ENCODE results near the gene TTPAL. TPM values are rescaled to one million over a fixed set of nuclear protein-coding genes. Genes with fewer than 3 reads are reported as not detected.
A peak's percentile ranks its signal among the peaks of the same experiment; 100 is the strongest.

TTPAL gene
- total RNA-seq, result 16.0 TPM

GRCh38 chr20:44475694-44476560, at the start of gene TTPAL:
TTPAL (plus strand) TSS chr20:44475874; CDS start chr20:44480000, 4,126 bp downstream.
- Histone ChIP-seq H3K4me1 (peaks cover 20% of the 10 kb centered on the region), H3K36me3 (peaks cover 0 to 13% of the 10 kb centered on the region in 2 donors), H3K27me3 (no peaks in the 10 kb centered on the region), H3K27ac (peak within 1 kb of the TSS; percentile 96), H3K9me3 (no peaks in the 10 kb centered on the region), H3K4me3 (peak within 1 kb of the TSS; percentile 69 to 91)
- DNase-seq (ENCODE audit: extremely low spot score in 2 of 2), result no peak
- intact Hi-C loops (cut with DNase I), result loop anchor here (10.0 kb wide), 1 partner anchor 139 kb away; no protein-coding TSS in a partner anchor
- peak in 2 of 3 experiments; percentile 46 to 56 for TF ChIP-seq CTCF (IDR thresholded peaks at IDR 0.05)
- TF ChIP-seq POLR2A (IDR thresholded peaks at IDR 0.05), result peak; percentile 98 to 100
- TF ChIP-seq POLR2AphosphoS5 (IDR thresholded peaks at IDR 0.05; ENCODE audit: insufficient read depth in 1 of 2, low read depth in 1 of 2), result peak; percentile 92 to 100

- H3K27ac ChIP-seq, result no peak overlapping the region
- H3K36me3 ChIP-seq, result no peaks in the 10 kb centered on the region
Measured at GRCh38 chr20:44425923-44426322, 49.8 kb upstream of the TTPAL start.

GRCh38 chr20:44426879-44427790, 48.5 kb upstream of the TTPAL start:
- no peak for DNase-seq (ENCODE audit: extremely low spot score in 2 of 2)
- no peak overlapping the region for H3K27ac ChIP-seq
- no peak overlapping the region for H3K4me3 ChIP-seq
- no peaks in the 10 kb centered on the region for H3K4me1 ChIP-seq
- no peaks in the 10 kb centered on the region for H3K27me3 ChIP-seq
- TF ChIP-seq POLR2A (IDR thresholded peaks at IDR 0.05), result no peak
- no peak for TF ChIP-seq POLR2AphosphoS5 (IDR thresholded peaks at IDR 0.05; ENCODE audit: insufficient read depth in 1 of 2, low read depth in 1 of 2)
- TF ChIP-seq CTCF (IDR thresholded peaks at IDR 0.05), result no peak
- intact Hi-C loops (cut with DNase I), result no loop called here
- H3K36me3 ChIP-seq, result no peaks in the 10 kb centered on the region
- no peaks in the 10 kb centered on the region for H3K9me3 ChIP-seq

More at GRCh38 chr20:44425923-44426322, 49.8 kb upstream of the TTPAL start:
- Histone ChIP-seq H3K9me3 (no peaks in the 10 kb centered on the region), H3K4me3 (no peak overlapping the region), H3K27me3 (no peaks in the 10 kb centered on the region), H3K4me1 (no peaks in the 10 kb centered on the region)
- TF ChIP-seq POLR2AphosphoS5 (IDR thresholded peaks at IDR 0.05; ENCODE audit: insufficient read depth in 1 of 2, low read depth in 1 of 2) (no peak), POLR2A (IDR thresholded peaks at IDR 0.05) (no peak), CTCF (IDR thresholded peaks at IDR 0.05) (no peak)
- no peak for DNase-seq (ENCODE audit: extremely low spot score in 2 of 2)
- intact Hi-C loops (cut with DNase I), result no loop called here

- no peaks in the 10 kb centered on the region for H3K9me3 ChIP-seq
- no peak overlapping the region for H3K27ac ChIP-seq
- no peaks in the 10 kb centered on the region for H3K27me3 ChIP-seq
- H3K4me3 ChIP-seq, result no peak overlapping the region
- H3K36me3 ChIP-seq, result no peaks in the 10 kb centered on the region
- H3K4me1 ChIP-seq, result no peaks in the 10 kb centered on the region
- TF ChIP-seq POLR2A (IDR thresholded peaks at IDR 0.05) (no peak), CTCF (IDR thresholded peaks at IDR 0.05) (no peak), POLR2AphosphoS5 (IDR thresholded peaks at IDR 0.05; ENCODE audit: insufficient read depth in 1 of 2, low read depth in 1 of 2) (no peak)
- intact Hi-C loops (cut with DNase I), result no loop called here
- DNase-seq (ENCODE audit: extremely low spot score in 2 of 2), result no peak
Measured at GRCh38 chr20:44427804-44428173, 47.9 kb upstream of the TTPAL start.
